HepG2 (cell line): Measurements from ENCODE around the gene ABCA2. TPM values are rescaled to one million over a fixed set of nuclear protein-coding genes. Genes with fewer than 3 reads are reported as not detected.

Experiments
- GATAD2A ChIP-seq: IDR thresholded peaks from 2 replicates; pipeline ENCODE4 v1.6.1; 2016
- HCFC1 ChIP-seq: fragments of 150-350 bp; IDR thresholded peaks from 2 replicates; pipeline ENCODE4 v1.6.1; 2014; ENCODE audit warnings: low read depth, low read length
- HDAC2 ChIP-seq: sonication (generic); formaldehyde crosslinking; IDR thresholded peaks from 2 replicates; pipeline ENCODE4 v1.4.0; 2020; ENCODE audit warnings: missing genetic modification reagents
- MBD4 ChIP-seq: IDR thresholded peaks from 2 replicates; pipeline ENCODE4 v1.6.1; 2012; ENCODE audit warnings: low read length, inconsistent platforms, borderline replicate concordance
- NAIF1 ChIP-seq: sonication (generic); formaldehyde crosslinking; IDR thresholded peaks from 2 replicates; pipeline ENCODE4 v1.5.0; 2020; ENCODE audit warnings: mild to moderate bottlenecking, missing genetic modification reagents, borderline replicate concordance
- PCBP1 ChIP-seq: fragments of 200-400 bp; formaldehyde crosslinking; IDR thresholded peaks from 2 replicates; pipeline ENCODE4 v1.6.1; 2017; ENCODE audit warnings: mild to moderate bottlenecking, low read depth, low read length, borderline replicate concordance
- PPARG ChIP-seq: conservative IDR thresholded peaks from 2 replicates; pipeline ENCODE4 v1.6.1; 2016; ENCODE audit warnings: missing biosample characterization, missing genetic modification reagents
- RAD51 ChIP-seq: fragments of 450-650 bp; IDR thresholded peaks from 2 replicates; pipeline ENCODE4 v1.6.1; 2016; ENCODE audit warnings: borderline replicate concordance
- RFX1 ChIP-seq: fragments of 450-650 bp; IDR thresholded peaks from 2 replicates; pipeline ENCODE4 v1.6.1; 2017
- TGIF2 ChIP-seq: IDR thresholded peaks from 2 replicates; pipeline ENCODE4 v1.6.1; 2016; ENCODE audit warnings: control low read depth, missing compliant biosample characterization
- XRCC5 ChIP-seq: fragments of 200-400 bp; formaldehyde crosslinking; optimal IDR thresholded peaks from 2 replicates; pipeline ENCODE3; 2017; ENCODE audit warnings: mild to moderate bottlenecking, low read length
- ZNF337 ChIP-seq: sonication (generic); formaldehyde crosslinking; IDR thresholded peaks from 2 replicates; pipeline ENCODE4 v1.5.1; 2020; ENCODE audit warnings: missing genetic modification reagents, low read depth, mild to moderate bottlenecking, borderline replicate concordance
- ZNF441 ChIP-seq: sonication (generic); formaldehyde crosslinking; IDR thresholded peaks from 2 replicates; pipeline ENCODE4 v1.7.0; 2021; ENCODE audit warnings: missing genetic modification reagents, borderline replicate concordance
- ZNF556 ChIP-seq: sonication (generic); formaldehyde crosslinking; IDR thresholded peaks from 2 replicates; pipeline ENCODE4 v1.4.0; 2020; ENCODE audit warnings: mild to moderate bottlenecking, missing genetic modification reagents, borderline replicate concordance
- ZNF562 ChIP-seq: sonication (generic); formaldehyde crosslinking; IDR thresholded peaks from 2 replicates; pipeline ENCODE4 v1.8.0; 2022; ENCODE audit warnings: missing genetic modification reagents, borderline replicate concordance
- ZNF670 ChIP-seq: sonication (generic); formaldehyde crosslinking; IDR thresholded peaks from 2 replicates; pipeline ENCODE4 v1.8.0; 2022; ENCODE audit warnings: mild to moderate bottlenecking, missing genetic modification reagents, borderline replicate concordance
- ZNF775 ChIP-seq: sonication (generic); formaldehyde crosslinking; IDR thresholded peaks from 2 replicates; pipeline ENCODE4 v1.4.0; 2020; ENCODE audit warnings: missing genetic modification reagents, mild to moderate bottlenecking, moderate library complexity, borderline replicate concordance
- ZNF83 ChIP-seq: sonication (generic); formaldehyde crosslinking; IDR thresholded peaks from 2 replicates; pipeline ENCODE4 v1.4.0; 2020; ENCODE audit warnings: missing genetic modification reagents, mild to moderate bottlenecking, borderline replicate concordance
- ZSCAN22 ChIP-seq: sonication (generic); formaldehyde crosslinking; IDR thresholded peaks from 2 replicates; pipeline ENCODE4 v1.4.0; 2020; ENCODE audit warnings: mild to moderate bottlenecking, missing genetic modification reagents
- polyA plus RNA-seq, 8 experiments: library from polyadenylated mRNA; depleted of rRNA in 3 of 8; stranded (reverse) in 7 of 8; unstranded in 1 of 8; fragments of >200 nt; fragmentation: Illumina TruSeq in 4 of 8; extraction: Trizol in 4 of 8; gene quantifications; 2 replicates each; pipeline versions ENCODE4 v1.2.1 to v1.2.3, GENCODE V29; 2011 to 2016; ENCODE audit warnings: low read depth in 4 of 8, missing spikeins in 1 of 8, mixed read lengths in 1 of 8; ENCODE audit not compliant: insufficient read depth in 1 of 8
- total RNA-seq, 5 experiments: library from RNA; depleted of rRNA; stranded (reverse); fragments of >200 nt; fragmentation: Illumina TruSeq; extraction: Trizol; gene quantifications; 2 replicates each; pipeline ENCODE4 v1.2.3, GENCODE V29; 2016; ENCODE audit warnings: low read depth in 1 of 5
- TF ChIP-seq, protein P1 (sequence below): sonication (generic); formaldehyde crosslinking; IDR thresholded peaks from 2 replicates; pipeline ENCODE4 v1.8.1; 2023; ENCODE audit warnings: missing genetic modification reagents, inconsistent platforms, borderline replicate concordance
- TF ChIP-seq, protein P2 (sequence below): sonication (generic); formaldehyde crosslinking; IDR thresholded peaks from 2 replicates; pipeline ENCODE4 v1.5.0; 2020; ENCODE audit warnings: missing genetic modification reagents
- TF ChIP-seq, protein P3 (sequence below): sonication (generic); formaldehyde crosslinking; conservative IDR thresholded peaks from 2 replicates; pipeline ENCODE4 v1.5.0; 2020; ENCODE audit warnings: missing genetic modification reagents
- TF ChIP-seq, protein P4 (sequence below): sonication (generic); formaldehyde crosslinking; conservative IDR thresholded peaks from 2 replicates; pipeline ENCODE4 v1.4.0; 2020; ENCODE audit warnings: missing genetic modification reagents

The ABCA2 gene
- total and polyA plus RNA-seq, 2 of the 13 experiments (the other 11 are each of a cell fraction or from before 2014, with no cell fraction given): 2.9 to 19.2 TPM

DNA sequence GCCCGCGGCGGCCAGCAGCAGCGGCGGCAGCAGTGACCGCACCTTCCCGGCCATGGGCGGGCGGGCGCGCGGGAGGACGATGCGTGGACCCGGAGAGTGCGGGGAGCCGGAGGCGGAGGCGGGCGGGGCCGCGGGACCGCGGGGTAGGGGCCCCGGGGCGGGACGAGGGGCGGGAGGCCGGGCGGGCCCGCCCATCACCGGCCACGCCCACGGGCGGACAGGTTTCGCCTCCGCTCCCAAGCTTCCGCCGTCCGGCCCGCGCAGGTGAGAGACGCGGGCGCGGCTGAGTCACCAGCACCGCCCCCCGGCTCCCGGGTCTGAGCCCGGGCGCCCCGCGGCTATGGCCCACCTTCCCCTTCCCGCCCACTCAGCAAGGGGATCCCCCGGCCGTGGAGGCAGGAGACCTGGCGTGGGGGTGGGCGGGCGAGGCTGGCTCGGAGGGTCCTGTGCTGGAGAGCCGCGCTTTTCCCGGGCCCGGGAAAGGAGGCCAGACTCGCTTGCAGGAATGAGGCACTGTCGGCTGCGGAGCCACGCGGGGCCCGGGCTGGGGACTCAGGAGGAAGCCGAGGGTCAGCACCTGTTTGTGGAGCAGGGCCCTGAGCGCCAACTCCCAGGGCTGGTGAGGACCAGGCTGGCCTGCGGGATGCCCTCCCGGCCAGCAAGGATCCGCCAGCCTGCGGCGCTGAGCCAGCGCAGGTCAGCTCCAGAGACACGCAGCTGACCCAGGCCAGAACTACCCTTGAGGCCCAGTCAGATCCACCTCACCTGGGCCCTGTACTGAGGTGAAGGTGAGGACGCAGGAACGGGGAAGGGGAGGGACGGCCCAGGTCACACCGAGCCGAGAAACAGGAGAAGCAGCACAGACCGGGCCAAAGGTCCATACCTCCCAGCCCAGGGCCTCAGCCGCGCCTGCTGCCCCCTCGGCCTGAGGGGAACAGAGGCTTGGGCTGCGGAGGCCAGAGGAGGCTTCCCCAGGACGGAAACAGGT, 26.2 kb upstream of the ABCA2 start, which contains the start of gene ENTPD2 (continued):
- TF ChIP-seq ZNF337 (CRISPR knock-in tag): no peak
- no peak for TF ChIP-seq ZNF775 (CRISPR knock-in tag)
- no peak for TF ChIP-seq ZSCAN22
- no peak for TF ChIP-seq ZNF556 (CRISPR knock-in tag)
- TF ChIP-seq, protein P1, sequence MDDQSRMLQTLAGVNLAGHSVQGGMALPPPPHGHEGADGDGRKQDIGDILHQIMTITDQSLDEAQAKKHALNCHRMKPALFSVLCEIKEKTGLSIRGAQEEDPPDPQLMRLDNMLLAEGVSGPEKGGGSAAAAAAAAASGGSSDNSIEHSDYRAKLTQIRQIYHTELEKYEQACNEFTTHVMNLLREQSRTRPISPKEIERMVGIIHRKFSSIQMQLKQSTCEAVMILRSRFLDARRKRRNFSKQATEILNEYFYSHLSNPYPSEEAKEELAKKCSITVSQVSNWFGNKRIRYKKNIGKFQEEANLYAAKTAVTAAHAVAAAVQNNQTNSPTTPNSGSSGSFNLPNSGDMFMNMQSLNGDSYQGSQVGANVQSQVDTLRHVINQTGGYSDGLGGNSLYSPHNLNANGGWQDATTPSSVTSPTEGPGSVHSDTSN: no peak
- no peak for TF ChIP-seq NAIF1 (CRISPR knock-in tag)
- TF ChIP-seq MBD4: no peak
- no peak for TF ChIP-seq HDAC2
- TF ChIP-seq TGIF2 (CRISPR knock-in tag): 0 out of 2 replicates have a peak, but pooled peaks have one; percentile 39
- TF ChIP-seq XRCC5: no peak
- no peak for TF ChIP-seq HCFC1
- no peak for TF ChIP-seq ZNF562 (CRISPR knock-in tag)
- TF ChIP-seq GATAD2A (CRISPR knock-in tag): no peak
- TF ChIP-seq, protein P2, sequence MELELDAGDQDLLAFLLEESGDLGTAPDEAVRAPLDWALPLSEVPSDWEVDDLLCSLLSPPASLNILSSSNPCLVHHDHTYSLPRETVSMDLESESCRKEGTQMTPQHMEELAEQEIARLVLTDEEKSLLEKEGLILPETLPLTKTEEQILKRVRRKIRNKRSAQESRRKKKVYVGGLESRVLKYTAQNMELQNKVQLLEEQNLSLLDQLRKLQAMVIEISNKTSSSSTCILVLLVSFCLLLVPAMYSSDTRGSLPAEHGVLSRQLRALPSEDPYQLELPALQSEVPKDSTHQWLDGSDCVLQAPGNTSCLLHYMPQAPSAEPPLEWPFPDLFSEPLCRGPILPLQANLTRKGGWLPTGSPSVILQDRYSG: no peak
- TF ChIP-seq PCBP1: no peak
- no peak for TF ChIP-seq RFX1
- TF ChIP-seq RAD51: no peak
- TF ChIP-seq, protein P3, sequence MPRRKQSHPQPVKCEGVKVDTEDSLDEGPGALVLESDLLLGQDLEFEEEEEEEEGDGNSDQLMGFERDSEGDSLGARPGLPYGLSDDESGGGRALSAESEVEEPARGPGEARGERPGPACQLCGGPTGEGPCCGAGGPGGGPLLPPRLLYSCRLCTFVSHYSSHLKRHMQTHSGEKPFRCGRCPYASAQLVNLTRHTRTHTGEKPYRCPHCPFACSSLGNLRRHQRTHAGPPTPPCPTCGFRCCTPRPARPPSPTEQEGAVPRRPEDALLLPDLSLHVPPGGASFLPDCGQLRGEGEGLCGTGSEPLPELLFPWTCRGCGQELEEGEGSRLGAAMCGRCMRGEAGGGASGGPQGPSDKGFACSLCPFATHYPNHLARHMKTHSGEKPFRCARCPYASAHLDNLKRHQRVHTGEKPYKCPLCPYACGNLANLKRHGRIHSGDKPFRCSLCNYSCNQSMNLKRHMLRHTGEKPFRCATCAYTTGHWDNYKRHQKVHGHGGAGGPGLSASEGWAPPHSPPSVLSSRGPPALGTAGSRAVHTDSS (CRISPR knock-in tag): no peak
- peak; percentile 78 for TF ChIP-seq ZNF441
- peak; percentile 42; the same call in 1 of the 2 replicates for TF ChIP-seq PPARG (CRISPR knock-in tag)
- TF ChIP-seq, protein P4, sequence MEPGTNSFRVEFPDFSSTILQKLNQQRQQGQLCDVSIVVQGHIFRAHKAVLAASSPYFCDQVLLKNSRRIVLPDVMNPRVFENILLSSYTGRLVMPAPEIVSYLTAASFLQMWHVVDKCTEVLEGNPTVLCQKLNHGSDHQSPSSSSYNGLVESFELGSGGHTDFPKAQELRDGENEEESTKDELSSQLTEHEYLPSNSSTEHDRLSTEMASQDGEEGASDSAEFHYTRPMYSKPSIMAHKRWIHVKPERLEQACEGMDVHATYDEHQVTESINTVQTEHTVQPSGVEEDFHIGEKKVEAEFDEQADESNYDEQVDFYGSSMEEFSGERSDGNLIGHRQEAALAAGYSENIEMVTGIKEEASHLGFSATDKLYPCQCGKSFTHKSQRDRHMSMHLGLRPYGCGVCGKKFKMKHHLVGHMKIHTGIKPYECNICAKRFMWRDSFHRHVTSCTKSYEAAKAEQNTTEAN (CRISPR knock-in tag): no peak
- TF ChIP-seq ZNF670: no peak
- no peak for TF ChIP-seq ZNF83 (CRISPR knock-in tag)
